NOMO-1 treated with dmso at 0.1 percent for 144 hours (cell line): ENCODE results near the gene MYO1H.
"Not testable (repeated sequence)": the region's sequence is repeated elsewhere in the genome, so short reads cannot be mapped to it uniquely, and the experiment has no call there.

ENCODE experiments used
- DNase-seq: peaks from one replicate; lab custom pipeline; 2025; ENCODE audit not compliant: unreplicated experiment; lab: John Stamatoyannopoulos, UW

MYO1H gene

GRCh38 chr12:109394891-109395290, 47.2 kb downstream of the MYO1H start:
- DNase-seq = no peak

DNA sequence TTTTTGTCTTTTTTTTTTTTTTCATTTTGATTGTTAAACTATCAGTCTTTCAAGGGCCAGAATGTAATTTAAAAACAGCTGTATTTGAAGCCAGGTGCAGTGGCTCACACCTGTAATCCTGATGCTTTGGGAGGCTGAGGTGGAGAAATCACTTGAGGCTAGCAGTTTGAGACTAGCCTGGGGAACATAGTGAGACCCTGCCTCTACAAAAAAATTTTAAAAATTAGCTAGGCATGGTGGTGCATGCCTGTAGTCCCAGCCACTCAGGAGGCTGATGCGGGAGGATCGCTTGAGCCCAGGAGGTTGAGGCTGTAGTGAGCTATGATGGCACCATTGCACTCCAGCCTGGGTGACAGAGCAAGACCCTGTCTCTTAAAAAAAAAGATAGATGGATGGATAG, 57.1 kb downstream of the MYO1H start:
- not testable (repeated sequence) for DNase-seq

- not testable (repeated sequence) for DNase-seq
Measured at GRCh38 chr12:109406147-109406546, 58.4 kb downstream of the MYO1H start.

GRCh38 chr12:109418848-109419480, 71.3 kb downstream of the MYO1H start:
- no peak for DNase-seq

DNA sequence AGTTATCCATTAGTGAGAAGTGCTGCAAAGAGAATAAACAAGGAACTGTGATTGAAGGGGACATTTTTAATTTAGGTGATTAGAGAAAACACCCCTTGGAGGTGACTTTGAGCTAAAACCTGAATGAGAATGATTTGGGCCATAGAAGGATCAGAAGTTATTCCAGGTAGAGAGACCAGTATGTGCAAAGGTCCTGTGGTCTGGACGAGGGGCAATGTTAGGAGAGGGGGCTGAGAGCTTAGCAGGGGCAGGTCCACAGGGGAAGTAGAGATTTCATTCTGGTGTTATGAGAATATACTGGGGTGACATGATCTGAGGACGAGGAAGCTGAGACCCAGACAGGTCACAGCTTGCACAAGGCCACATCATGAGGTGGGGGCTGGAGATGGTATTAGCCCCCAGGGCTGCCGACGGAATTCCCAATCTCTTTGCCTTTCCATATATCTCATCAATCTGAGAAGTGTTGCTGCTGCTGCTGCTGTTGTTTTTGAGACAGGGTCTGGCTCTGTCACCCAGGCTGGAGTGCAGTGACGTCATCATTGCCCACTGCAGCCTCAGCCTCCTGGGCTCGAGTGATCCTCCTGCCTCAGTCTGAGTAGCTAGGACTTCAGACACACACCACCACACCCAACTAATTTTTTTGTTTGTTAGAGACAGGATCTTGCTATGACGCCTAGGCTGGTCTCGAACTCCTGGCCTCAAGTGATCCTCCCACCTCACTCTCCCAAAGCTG, 73.8 kb downstream of the MYO1H start:
- DNase-seq = no peak

- DNase-seq = no peak
Measured at GRCh38 chr12:109422251-109422650, 74.6 kb downstream of the MYO1H start.

GRCh38 chr12:109423392-109423791, 75.7 kb downstream of the MYO1H start:
- DNase-seq = peak; percentile 24

GRCh38 chr12:109428037-109428629, 80.4 kb downstream of the MYO1H start:
- peak; percentile 37 for DNase-seq

- DNase-seq = not testable (repeated sequence)
Measured at GRCh38 chr12:109428804-109429203, 81.1 kb downstream of the MYO1H start.

DNA sequence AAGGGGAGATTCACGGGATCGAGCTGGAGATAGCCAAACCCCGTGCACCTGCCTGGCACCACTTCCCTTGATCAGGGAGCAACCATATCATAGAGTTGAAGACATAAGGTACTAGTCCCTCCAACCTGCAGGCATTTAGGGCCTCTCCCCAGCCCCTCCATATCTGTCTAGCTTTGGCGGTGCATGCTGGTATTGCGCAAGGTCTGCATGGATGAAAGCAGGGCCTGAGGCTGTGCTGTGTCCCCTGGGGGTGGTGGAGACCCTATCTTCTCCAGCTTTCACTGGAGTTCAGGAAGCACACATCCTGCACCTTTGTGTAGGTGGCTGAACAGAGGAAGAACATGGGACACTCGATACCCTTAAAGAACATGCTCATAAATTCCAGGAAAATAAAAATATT, 82.5 kb downstream of the MYO1H start:
- DNase-seq = no peak

- DNase-seq = no peak
Measured at GRCh38 chr12:109432431-109432830, 84.7 kb downstream of the MYO1H start.

DNA sequence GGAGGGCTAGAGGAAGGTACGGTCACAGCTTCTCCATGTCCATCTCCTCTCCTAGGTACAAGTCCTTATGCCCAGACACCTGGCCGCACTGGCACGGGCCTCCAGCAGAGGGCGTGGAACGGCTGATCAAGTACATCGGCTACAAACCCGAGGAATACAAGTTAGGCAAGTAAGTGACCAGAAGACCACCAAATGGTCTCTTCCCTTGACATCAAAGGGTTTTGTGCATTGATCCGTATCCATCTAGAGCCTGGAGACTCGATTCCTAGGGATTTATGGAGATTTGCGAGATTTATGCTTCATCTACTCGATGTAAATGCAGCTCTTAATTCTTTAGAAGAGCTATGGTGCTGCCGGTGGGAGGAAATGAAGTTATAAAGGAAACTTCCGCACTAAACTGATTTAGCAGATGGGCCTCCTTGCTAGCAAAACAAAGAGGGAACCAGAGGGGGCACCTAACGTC, 85.2 kb downstream of the MYO1H start:
- peak; percentile 3 for DNase-seq

GRCh38 chr12:109433618-109434017, 85.9 kb downstream of the MYO1H start:
- no peak for DNase-seq

DNA sequence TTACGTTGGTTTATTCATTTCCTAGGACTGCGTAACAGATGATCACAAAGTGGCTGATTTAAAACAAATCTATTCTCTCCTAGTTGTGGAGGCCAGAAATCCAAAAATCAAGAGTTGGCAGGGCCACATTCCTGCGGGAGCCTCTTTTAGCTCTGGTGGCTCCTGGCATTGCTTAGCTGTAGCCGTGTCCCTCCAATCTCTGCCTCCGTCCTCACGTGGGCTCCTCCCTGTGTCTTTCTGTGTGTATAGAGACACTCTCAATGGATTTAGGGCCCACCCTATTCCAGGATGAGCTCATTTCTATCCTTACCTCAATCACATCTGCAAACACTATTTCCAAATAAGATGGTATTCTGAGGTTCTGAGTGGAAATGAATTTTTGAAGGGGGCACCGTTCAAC, 86.9 kb downstream of the MYO1H start:
- no peak for DNase-seq

- no peak for DNase-seq
Measured at GRCh38 chr12:109435428-109436187, 87.9 kb downstream of the MYO1H start.

GRCh38 chr12:109436188-109436560, 88.5 kb downstream of the MYO1H start:
- DNase-seq = no peak

GRCh38 chr12:109439181-109439580, 91.5 kb downstream of the MYO1H start:
- DNase-seq = no peak

- not testable (repeated sequence) for DNase-seq
Measured at GRCh38 chr12:109439951-109440350, 92.3 kb downstream of the MYO1H start.

- DNase-seq = no peak
Measured at GRCh38 chr12:109440851-109441490, 93.3 kb downstream of the MYO1H start.

- no peak for DNase-seq
Measured at GRCh38 chr12:109443794-109444193, 96.1 kb downstream of the MYO1H start.

DNA sequence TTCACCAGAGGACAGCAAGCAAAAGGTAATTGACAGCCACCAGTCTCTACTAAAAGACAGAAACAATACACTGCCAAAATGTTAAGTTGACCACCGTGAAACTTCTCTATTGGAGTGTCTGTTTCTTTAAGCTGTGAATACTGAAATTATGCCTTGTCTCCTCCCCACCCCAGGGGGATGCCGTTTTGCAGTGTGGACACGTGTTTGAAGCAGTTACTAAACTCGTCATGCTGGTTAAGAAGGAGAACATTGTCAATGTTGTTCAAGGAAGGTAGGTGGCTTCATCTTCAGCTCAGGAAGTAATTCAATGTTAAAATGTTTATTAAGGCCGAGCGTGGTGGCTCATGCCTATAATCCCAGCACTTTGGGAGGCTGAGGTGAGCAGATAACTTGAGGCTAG, 96.6 kb downstream of the MYO1H start:
- DNase-seq = no peak
